Glutamatergic neuron (in vitro differentiated cells): ENCODE results near the gene LAMA3. TPM values are rescaled to one million over a fixed set of nuclear protein-coding genes. Genes with fewer than 3 reads are reported as not detected.

ENCODE experiments used
- DNase-seq: peaks from one replicate; pipeline ENCODE4 v3.0.0; 2022
- H3K27ac Mint-ChIP-seq: one replicate; pipeline ENCODE4 v1.8.0; 2020; ENCODE audit warnings: mild to moderate bottlenecking, mixed read lengths, inconsistent platforms; ENCODE audit not compliant: unreplicated experiment
- H3K27me3 Mint-ChIP-seq: one replicate; pipeline ENCODE4 v1.8.0; 2020; ENCODE audit warnings: mild to moderate bottlenecking, moderate library complexity, mixed read lengths, inconsistent platforms; ENCODE audit not compliant: unreplicated experiment
- H3K36me3 Mint-ChIP-seq: one replicate; pipeline ENCODE4 v1.8.0; 2020; ENCODE audit warnings: mild to moderate bottlenecking, mixed read lengths, inconsistent platforms; ENCODE audit not compliant: unreplicated experiment
- H3K4me1 Mint-ChIP-seq: one replicate; pipeline ENCODE4 v1.8.0; 2020; ENCODE audit warnings: mild to moderate bottlenecking, low read depth, mixed read lengths, inconsistent platforms; ENCODE audit not compliant: unreplicated experiment
- H3K4me3 Mint-ChIP-seq: one replicate; pipeline ENCODE4 v1.8.0; 2020; ENCODE audit warnings: mild to moderate bottlenecking, mixed read lengths, inconsistent platforms; ENCODE audit not compliant: unreplicated experiment
- H3K9me3 Mint-ChIP-seq: one replicate; pipeline ENCODE4 v1.8.0; 2020; ENCODE audit warnings: mild to moderate bottlenecking, moderate library complexity, mixed read lengths, inconsistent platforms; ENCODE audit not compliant: unreplicated experiment
- CTCF ChIP-seq: fragments of 200-600 bp; sonication (generic); IDR thresholded peaks from one replicate; pipeline ENCODE4 v1.5.0; 2021; ENCODE audit not compliant: partially characterized antibody, unreplicated experiment
- total RNA-seq: library from RNA; stranded (reverse); fragmentation: NEBNext Ultra II Directional; extraction: Animal tissue kit (Norgen Biotek cat#: 25700); gene quantifications from one replicate; pipeline ENCODE4 v1.2.1, GENCODE V29; 2021; ENCODE audit not compliant: unreplicated experiment

The LAMA3 gene
- total RNA-seq, 1 donor from 2014 or later = 2.1 TPM

- no peak for TF ChIP-seq CTCF
- no peak overlapping the region for H3K27ac Mint-ChIP-seq
- no peak for DNase-seq
- H3K4me3 Mint-ChIP-seq = no peak overlapping the region
- peaks cover 12% of the 10 kb centered on the region for H3K4me1 Mint-ChIP-seq
- peaks cover 3% of the 10 kb centered on the region for H3K27me3 Mint-ChIP-seq
- H3K9me3 Mint-ChIP-seq = peaks cover 6% of the 10 kb centered on the region
- no peaks in the 10 kb centered on the region for H3K36me3 Mint-ChIP-seq
Measured at GRCh38 chr18:23916338-23916737, 227.1 kb downstream of the LAMA3 start.

GRCh38 chr18:23918395-23919032 is 229.3 kb downstream of the LAMA3 start:
- H3K36me3 Mint-ChIP-seq = no peaks in the 10 kb centered on the region
- peaks cover 6% of the 10 kb centered on the region for H3K9me3 Mint-ChIP-seq
- no peak overlapping the region for H3K4me3 Mint-ChIP-seq
- TF ChIP-seq CTCF = peak; percentile 83
- peaks cover 3% of the 10 kb centered on the region for H3K27me3 Mint-ChIP-seq
- H3K27ac Mint-ChIP-seq = no peak overlapping the region
- H3K4me1 Mint-ChIP-seq = peaks cover 12% of the 10 kb centered on the region
- peak; percentile 84 for DNase-seq

- Mint-ChIP-seq H3K9me3 (peaks cover 6% of the 10 kb centered on the region), H3K27me3 (peaks cover 3% of the 10 kb centered on the region), H3K4me3 (no peak overlapping the region), H3K4me1 (peaks cover 12% of the 10 kb centered on the region), H3K27ac (peak overlapping the region; percentile 7), H3K36me3 (no peaks in the 10 kb centered on the region)
- DNase-seq = no peak
- TF ChIP-seq CTCF = no peak
Measured at GRCh38 chr18:23920054-23920453, 230.8 kb downstream of the LAMA3 start.

- no peaks in the 10 kb centered on the region for H3K36me3 Mint-ChIP-seq
- H3K27me3 Mint-ChIP-seq = peaks cover 3% of the 10 kb centered on the region
- H3K9me3 Mint-ChIP-seq = peaks cover 6% of the 10 kb centered on the region
- H3K4me1 Mint-ChIP-seq = peaks cover 12% of the 10 kb centered on the region
- H3K27ac Mint-ChIP-seq = no peak overlapping the region
- no peak overlapping the region for H3K4me3 Mint-ChIP-seq
- no peak for TF ChIP-seq CTCF
- DNase-seq = no peak
Measured at GRCh38 chr18:23921716-23922285, 232.5 kb downstream of the LAMA3 start.

- peaks cover 6% of the 10 kb centered on the region for H3K9me3 Mint-ChIP-seq
- DNase-seq = no peak
- H3K4me3 Mint-ChIP-seq = no peak overlapping the region
- H3K36me3 Mint-ChIP-seq = no peaks in the 10 kb centered on the region
- H3K27me3 Mint-ChIP-seq = peaks cover 3% of the 10 kb centered on the region
- peaks cover 12% of the 10 kb centered on the region for H3K4me1 Mint-ChIP-seq
- no peak overlapping the region for H3K27ac Mint-ChIP-seq
- TF ChIP-seq CTCF = no peak
Measured at GRCh38 chr18:23922939-23923338, 233.7 kb downstream of the LAMA3 start.
